Measurements from ENCODE around the gene STAB2.

Gene STAB2

GRCh38 chr12:103561174-103561573 is 25.9 kb upstream of the STAB2 start:
- Histone ChIP-seq H3K9ac (no peak overlapping the region), H3K27ac (no peak overlapping the region), H3K4me1 (ENCODE audit: low read depth, poor library complexity, severe bottlenecking) (no peaks in the 10 kb centered on the region), H3K4me3 (IDR thresholded peaks at IDR 0.05; ENCODE audit: insufficient read depth, low read depth, low read length) (no peak overlapping the region), H3K27me3 (ENCODE audit: insufficient read depth, low read depth) (no peaks in the 10 kb centered on the region), H3K36me3 (ENCODE audit: insufficient read depth) (no peaks in the 10 kb centered on the region), H4K20me1 (ENCODE audit: insufficient read depth) (no peaks in the 10 kb centered on the region), H2AFZ (ENCODE audit: low read depth) (no peak overlapping the region), H3K4me2 (no peak overlapping the region), H3K79me2 (ENCODE audit: insufficient read depth, low read depth) (no peaks in the 10 kb centered on the region)
- TF ChIP-seq CTCF (conservative IDR thresholded peaks at IDR 0.05; ENCODE audit: low read depth, low read length), result no peak

GRCh38 chr12:103566398-103566797 is 20.7 kb upstream of the STAB2 start:
- no peak for TF ChIP-seq CTCF (conservative IDR thresholded peaks at IDR 0.05; ENCODE audit: low read depth, low read length)
- Histone ChIP-seq H3K4me3 (IDR thresholded peaks at IDR 0.05; ENCODE audit: insufficient read depth, low read depth, low read length) (no peak overlapping the region), H4K20me1 (ENCODE audit: insufficient read depth) (no peaks in the 10 kb centered on the region), H3K36me3 (ENCODE audit: insufficient read depth) (no peaks in the 10 kb centered on the region), H3K27ac (no peak overlapping the region), H3K27me3 (ENCODE audit: insufficient read depth, low read depth) (no peaks in the 10 kb centered on the region), H3K9ac (no peak overlapping the region), H3K4me1 (ENCODE audit: low read depth, poor library complexity, severe bottlenecking) (no peaks in the 10 kb centered on the region), H2AFZ (ENCODE audit: low read depth) (no peak overlapping the region), H3K79me2 (ENCODE audit: insufficient read depth, low read depth) (no peaks in the 10 kb centered on the region), H3K4me2 (no peak overlapping the region)

DNA sequence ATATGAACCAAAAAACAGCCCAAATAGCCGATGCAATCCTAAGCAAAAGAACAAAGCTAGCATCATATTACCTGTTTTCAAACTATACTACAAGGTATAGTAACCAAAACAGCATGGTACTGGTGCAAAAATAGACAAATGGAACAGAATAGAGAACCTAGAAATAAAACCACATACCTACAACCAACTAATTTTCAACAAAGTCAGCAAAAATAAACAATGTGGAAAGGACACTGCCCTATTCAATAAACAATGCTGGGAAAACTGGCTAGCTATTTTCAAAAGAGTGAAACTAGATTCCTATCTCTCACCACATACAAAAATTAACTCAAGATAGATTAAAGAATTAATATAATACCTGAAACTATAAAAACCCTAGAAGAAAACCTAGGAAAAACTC is 17.8 kb upstream of the STAB2 start:
- Histone ChIP-seq H3K79me2 (ENCODE audit: insufficient read depth, low read depth) (no peaks in the 10 kb centered on the region), H2AFZ (ENCODE audit: low read depth) (no peak overlapping the region), H3K4me3 (IDR thresholded peaks at IDR 0.05; ENCODE audit: insufficient read depth, low read depth, low read length) (no peak overlapping the region), H3K36me3 (ENCODE audit: insufficient read depth) (no peaks in the 10 kb centered on the region), H3K9ac (no peak overlapping the region), H3K4me2 (no peak overlapping the region), H3K27me3 (ENCODE audit: insufficient read depth, low read depth) (no peaks in the 10 kb centered on the region), H3K27ac (no peak overlapping the region), H4K20me1 (ENCODE audit: insufficient read depth) (no peaks in the 10 kb centered on the region), H3K4me1 (ENCODE audit: low read depth, poor library complexity, severe bottlenecking) (no peaks in the 10 kb centered on the region)
- no peak for TF ChIP-seq CTCF (conservative IDR thresholded peaks at IDR 0.05; ENCODE audit: low read depth, low read length)

DNA sequence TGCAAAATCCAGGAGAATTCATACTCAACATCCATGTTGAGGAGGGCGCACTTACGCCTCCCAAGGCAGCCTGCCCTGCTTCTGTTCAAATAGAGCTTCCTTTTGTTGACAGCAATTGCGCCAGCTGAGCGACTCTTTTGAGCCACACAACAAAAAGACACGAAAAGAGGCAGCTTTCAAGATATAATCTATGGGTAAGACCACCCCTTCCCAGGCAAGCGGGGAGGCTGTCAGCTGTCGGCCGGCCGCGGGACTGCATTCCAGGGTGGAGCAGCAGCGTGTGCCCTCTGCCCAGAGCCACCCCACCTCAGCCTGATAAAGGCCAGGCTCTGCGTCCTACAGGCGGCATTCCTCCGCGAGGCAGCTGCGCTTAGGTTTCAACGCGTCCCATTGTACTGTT is 15.8 kb upstream of the STAB2 start:
- no peaks in the 10 kb centered on the region for H3K79me2 ChIP-seq (ENCODE audit: insufficient read depth, low read depth)
- H3K4me1 ChIP-seq (ENCODE audit: low read depth, poor library complexity, severe bottlenecking), result no peaks in the 10 kb centered on the region
- H4K20me1 ChIP-seq (ENCODE audit: insufficient read depth), result no peaks in the 10 kb centered on the region
- H3K27ac ChIP-seq, result no peak overlapping the region
- H3K9ac ChIP-seq, result no peak overlapping the region
- no peaks in the 10 kb centered on the region for H3K36me3 ChIP-seq (ENCODE audit: insufficient read depth)
- no peak overlapping the region for H2AFZ ChIP-seq (ENCODE audit: low read depth)
- TF ChIP-seq CTCF (conservative IDR thresholded peaks at IDR 0.05; ENCODE audit: low read depth, low read length), result no peak
- no peaks in the 10 kb centered on the region for H3K27me3 ChIP-seq (ENCODE audit: insufficient read depth, low read depth)
- no peak overlapping the region for H3K4me3 ChIP-seq (IDR thresholded peaks at IDR 0.05; ENCODE audit: insufficient read depth, low read depth, low read length)
- no peak overlapping the region for H3K4me2 ChIP-seq

Measured in KMS-11 (cell line).